GM19099 (cell line): ENCODE data around the gene SLC26A9.

ENCODE experiments used
- POLR2A ChIP-seq: IDR thresholded peaks from 3 replicates; pipeline ENCODE4 v1.6.1; 2011; ENCODE audit warnings: low read depth; ENCODE audit not compliant: insufficient read length; ENCODE audit errors: extremely low read depth

The SLC26A9 gene

DNA sequence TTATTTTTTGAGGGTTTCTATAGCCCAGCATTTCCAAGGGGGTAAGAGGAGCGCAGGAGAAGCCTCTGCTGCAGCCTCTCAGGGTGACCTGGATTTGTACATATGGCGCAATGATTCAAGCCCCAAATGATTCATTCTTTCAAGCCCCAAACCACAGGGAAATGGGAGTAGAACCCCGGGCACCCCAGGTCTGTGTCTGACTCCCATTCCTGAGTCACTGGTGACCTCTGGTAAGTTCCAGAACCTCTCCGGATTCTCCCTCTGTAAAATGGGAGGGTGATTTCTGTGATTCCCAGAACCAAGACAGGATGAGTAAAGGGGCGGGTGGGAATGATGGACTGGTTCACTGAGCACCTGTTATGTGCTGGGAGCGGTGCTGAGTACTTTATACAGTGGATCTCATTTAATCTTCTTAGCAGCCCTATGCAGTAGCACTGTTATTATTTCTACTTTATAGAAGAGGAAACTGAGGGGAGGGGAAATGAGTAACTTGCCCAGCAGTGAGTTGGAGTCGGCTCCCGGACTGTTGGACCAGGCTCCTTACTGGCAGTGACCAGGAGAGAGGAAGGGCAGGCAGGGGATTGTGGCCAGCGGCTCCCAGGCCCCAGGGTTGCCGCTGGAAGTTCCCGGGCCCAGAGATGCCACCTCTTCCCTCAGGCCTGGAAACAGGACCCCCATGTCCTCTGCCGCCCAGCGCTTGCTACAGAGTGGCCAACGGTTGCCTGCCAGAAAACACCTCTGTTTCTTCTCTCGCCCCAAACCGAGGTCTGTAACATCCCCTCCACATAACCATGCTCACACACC lies 20.3 kb upstream of the SLC26A9 start:
- no peak for TF ChIP-seq POLR2A

DNA sequence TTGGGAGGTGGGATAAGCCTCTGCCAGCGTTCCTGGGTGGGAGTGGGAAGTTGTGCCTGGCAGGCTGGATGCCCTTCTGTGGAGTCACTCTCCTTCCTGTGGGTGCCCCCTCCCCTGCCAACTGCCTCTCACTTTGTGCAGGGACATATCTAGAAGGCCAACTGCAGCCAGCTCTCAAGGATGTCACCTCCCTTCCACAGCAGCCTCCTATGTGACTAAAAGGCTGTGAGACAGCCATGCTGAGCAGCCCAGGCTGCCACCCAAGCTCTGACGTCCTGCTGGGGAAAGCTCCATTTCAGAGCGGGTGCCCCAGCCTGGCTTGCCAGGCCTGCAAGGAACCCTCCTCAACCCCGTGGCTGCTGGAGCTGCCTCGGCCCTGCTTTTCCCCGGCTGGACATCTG lies 19.6 kb upstream of the SLC26A9 start:
- no peak for TF ChIP-seq POLR2A

DNA sequence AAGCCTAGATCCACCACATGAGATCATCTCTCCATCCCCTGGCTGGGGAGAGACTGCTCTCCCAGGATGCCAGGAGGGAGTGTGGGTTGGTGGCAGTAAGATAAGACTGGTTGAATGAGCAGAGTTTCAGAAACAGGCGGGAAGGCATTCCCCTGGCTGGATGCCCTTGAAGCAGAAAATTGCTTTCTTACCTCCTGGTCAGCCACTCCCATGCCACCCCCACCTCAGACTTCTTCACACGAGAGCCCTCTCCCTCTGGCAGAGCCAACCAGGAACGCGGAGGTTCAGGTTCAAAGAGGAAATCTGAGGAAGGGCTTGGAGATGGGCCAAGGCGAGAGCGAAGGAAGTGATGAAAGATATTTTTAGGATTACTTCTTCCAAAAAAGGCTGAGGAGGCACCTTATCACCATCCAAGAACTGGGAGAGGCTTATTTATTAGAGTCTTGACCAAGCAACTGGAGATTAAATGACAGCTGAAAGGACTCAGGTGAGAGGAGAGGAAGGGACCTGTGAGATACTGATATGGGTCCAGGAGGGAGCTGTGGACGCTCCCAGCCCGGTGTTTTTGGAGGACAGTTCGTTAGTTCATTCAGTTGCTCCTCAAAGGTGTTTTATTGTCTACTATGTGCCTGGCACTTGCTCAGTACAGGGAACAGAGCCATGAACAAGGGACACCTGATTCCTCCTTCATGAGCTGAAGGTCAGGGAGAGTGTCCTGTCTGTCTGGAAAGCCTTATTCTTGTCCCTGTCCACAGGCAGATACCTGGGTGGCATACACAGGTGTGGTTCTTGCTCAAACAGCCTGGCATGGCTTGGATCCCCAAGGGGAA lies 18.9 kb upstream of the SLC26A9 start:
- TF ChIP-seq POLR2A = no peak

DNA sequence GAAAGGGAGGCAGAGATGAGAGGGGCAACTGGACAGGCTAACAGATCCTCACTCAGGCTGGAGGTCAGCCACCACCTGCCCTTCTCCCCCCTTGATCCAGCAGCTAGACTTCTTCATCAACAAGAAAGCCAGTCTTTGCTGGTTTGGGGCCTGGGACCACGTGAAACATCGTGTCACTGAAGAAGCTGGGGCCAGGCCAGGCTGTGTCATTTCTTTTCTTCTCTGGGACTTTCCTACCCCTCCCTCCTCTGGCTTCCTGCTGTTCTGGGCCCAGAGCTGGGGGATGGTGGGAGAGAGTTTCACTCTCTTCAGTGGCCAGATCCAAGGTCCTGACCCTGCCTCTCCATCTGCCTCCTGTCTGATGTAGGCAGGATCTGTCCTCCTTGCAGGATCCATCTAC lies 18.1 kb upstream of the SLC26A9 start:
- TF ChIP-seq POLR2A = no peak

DNA sequence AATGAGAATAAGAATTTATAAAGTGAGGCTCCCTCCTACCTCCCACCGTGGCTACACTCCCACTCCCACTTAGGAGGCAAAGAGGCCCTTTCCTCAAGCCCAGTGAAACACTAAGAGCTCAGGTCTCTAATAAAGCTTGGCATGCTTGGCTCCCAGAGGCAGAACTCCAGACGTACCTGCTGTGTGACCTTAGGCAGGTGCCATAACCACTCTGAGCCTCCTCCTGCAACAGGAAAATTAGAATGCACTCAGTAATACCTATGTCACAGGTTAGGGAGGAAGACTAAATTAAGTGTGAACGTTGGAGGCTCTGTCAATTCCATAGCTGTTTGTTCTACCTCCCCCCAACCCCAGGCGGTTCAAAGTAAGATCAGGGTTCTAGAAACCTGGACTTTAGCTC lies 16.5 kb upstream of the SLC26A9 start:
- no peak for TF ChIP-seq POLR2A

DNA sequence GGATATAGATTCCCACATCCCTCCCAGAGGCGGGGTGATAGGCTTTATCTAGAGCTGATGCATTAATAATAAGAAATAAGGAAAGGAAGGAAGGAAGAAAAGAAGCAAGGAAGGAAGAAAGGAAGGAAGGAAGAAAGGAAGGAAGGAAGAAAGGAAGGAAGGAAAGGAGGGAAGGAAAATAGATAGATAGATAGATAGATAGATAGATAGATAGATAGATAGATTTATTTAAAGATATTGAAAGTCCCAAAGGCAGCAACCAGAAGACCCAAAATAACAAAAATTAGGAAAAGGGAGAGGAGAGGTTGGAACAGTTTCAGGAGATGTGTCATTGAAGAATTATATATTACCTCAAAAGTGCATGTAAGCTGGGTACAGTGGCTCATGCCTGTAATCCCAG lies 12.2 kb upstream of the SLC26A9 start:
- no peak for TF ChIP-seq POLR2A

DNA sequence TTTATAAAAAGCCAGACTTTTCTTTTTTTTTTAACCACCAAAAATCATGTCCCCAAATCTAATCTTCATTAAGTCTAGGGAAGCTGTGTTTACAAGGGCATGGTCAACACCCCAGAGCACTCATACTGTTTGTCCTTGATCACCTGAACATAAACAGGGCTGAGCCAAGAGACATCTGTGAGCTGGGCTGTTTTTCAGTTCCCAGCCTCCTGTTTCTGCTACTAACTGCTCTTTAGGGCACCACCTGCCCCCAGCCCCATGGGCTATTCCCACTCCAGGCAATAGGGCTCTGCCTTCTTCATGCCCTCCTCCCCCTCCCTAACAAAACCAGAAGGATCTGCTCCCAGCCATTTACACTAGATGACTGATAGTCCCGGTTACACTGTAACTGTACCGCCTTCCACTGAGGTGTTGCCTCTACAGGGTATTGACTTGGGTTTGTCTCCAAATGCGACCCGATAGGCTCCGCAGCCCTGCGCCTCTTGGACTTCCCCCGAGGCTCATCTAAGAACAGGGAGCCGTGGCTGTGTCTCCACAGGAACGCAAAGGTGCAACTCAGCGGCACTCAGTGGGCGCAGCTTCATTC lies 11.7 kb upstream of the SLC26A9 start:
- no peak for TF ChIP-seq POLR2A

DNA sequence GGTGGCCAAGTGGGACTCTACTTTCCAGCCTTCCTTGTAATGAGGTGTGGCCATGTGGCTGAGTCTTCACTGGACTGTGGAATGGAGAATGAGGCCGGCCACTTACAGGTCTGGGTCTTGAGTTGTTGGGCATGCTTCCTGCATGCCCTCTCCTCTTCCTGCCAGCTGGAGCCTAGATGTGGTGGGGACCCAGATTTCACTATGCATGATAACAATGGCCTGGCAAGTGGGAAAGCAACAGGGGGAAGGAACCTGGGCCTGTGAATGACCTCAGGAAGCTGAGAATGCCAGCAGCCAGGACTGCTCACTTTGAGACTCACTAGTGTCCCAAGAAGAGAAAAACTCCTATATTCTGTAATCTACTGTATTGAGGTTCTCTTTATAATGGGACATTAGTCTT lies 8.5 kb upstream of the SLC26A9 start:
- TF ChIP-seq POLR2A = no peak

DNA sequence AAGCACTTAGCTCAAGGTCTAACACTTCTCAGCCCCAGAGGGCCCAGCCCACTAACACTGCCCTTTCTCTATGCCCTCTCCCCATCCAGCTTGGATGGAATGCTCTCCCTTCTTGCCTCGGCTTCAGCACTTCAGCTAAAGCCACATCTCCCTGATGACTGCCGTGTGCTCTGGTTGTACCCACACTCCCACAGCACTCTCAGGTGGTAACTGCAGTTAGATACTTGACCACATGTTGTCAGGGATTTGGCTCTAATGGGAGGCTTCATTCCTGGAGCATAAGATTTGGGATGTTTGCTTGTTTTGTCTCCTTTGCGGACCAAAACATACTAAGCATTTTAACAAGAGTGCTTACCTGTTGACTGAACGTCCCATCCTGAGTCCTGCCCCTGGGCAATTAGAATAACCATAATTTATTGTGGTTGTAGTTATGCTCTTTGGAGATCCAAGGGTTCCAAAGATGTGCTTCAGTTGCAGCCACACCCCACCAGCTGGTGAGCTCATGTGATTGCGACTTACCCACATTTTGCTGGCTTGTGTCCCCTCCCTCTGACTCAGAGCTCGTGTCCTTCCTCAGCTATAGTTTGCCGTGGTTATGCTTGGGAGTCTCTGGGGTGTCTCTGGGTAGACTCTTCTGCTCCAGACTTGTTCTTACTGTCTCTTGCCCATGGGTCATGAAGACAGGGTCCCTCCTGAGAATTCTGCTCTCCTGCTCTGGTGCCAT lies 7.7 kb upstream of the SLC26A9 start:
- no peak for TF ChIP-seq POLR2A

DNA sequence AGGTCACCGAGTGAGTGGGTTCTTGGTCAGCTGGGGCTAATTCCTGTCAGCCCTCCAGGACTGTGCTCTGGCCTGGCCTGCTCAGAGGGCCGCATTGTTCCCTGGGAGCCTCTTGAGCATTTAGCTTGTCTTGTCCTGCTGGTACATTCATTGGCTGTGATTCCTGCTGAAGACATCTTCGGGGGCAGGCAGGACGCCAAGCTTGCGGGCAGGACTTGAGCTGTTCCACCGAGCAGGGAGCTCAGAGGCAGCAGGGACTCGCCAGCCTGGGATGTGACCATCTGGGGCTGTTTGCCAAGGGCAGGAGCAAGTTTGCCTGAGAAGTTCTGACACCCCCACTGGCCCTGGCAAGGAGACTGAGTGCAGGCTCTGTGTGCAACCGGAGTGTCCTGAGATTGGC lies 7.0 kb upstream of the SLC26A9 start:
- TF ChIP-seq POLR2A = no peak

DNA sequence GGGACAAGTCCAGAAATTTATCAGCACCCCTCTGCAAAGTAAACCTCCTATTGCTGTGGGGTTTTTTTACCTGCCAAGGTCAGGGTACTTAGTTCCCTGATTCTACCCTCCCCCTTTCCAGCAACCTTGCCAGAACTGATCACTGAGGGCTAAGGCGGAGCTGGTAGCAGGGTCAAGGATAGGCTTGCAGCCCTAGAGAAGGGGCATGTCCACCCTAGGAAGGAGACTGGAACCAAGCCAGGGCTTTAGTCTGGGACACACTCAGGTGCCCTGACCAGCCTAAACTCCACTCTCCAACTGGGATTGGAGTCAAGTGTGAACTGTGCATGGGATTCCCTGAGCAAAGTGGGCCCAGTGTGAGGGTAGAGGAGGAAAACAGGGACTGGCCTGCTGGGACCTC lies 6.5 kb upstream of the SLC26A9 start:
- TF ChIP-seq POLR2A = no peak

DNA sequence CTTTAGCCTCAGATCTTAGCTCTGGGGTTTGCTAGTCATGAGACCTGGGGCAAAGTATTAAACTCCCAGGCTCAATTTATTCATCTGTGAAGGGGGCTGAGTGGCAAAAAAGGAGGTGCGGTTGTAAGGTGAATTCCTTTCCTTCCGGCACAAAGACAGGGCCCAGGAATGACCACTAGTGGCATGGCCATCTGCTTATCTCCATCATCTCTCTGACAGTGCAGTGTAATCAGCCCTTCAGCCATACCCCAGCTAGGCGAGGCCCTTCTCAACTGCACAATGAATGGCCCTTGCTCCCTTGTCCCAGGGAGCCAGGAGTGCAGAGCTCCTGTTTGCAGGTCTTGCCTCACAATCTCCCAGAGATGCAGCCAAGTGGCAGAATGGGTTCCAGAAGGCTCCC lies 5.6 kb upstream of the SLC26A9 start:
- no peak for TF ChIP-seq POLR2A

DNA sequence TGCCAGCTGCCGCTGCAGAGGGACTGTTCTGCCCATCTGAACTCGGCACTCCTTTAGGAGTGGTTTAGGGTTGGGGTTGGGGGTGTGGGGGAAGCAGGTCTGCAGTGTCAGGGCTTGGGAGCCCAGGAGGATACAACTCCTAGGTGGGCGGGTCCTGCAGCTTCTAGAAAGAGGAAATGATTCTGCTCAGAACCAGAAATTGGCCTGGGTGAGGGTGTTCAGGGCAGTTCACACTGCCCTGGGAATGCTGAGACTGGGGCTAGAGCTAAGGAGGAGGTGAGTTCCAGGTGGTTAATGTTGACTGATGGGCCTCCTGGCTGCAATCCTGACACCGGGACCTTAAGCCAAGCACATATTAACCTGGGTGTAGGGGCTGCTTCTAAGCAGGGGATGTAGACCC lies 4.8 kb upstream of the SLC26A9 start:
- TF ChIP-seq POLR2A = no peak

DNA sequence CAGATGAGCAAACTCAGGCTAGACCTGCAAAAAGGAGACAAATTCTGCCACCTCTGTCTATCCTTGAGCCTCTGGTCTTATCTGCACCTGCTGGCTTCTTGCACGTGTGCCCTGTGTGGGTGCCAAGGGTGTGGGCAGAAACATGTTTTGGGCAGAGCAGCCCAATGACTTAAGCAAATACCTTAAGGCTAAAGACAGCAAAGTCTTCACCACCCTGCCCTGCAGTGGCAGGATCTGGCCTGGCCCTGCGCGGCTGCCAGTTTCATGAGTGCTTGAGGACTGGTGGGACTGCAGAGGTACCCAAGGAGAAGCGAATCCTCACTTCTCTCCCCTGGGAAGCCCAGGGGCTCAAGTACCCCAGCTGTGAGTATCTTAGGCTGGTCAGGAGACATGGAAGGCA lies 3.8 kb upstream of the SLC26A9 start:
- TF ChIP-seq POLR2A = no peak

DNA sequence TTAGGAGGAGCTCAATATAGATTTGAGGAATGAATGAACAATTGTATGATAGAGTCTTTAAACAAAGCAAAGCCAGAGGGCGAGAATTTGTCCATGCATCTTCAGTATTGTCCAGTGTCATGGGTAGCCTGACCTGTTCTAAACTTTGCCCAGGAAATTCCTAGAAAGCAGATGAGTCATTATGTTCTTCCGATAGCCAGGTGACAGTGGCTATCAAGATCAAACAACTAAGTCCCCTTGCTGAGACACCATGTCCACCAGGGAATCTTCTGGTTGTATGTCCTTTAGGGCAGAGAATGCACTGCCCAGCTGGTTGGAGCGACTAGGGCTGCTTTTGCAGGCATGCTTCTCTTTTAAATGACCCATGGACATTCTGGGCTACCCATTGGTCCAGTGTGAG lies 1.8 kb upstream of the SLC26A9 start:
- TF ChIP-seq POLR2A = no peak
